IMR-90 (cell line): Measurements from ENCODE around the gene HLA-DOA. TPM values are rescaled to one million over a fixed set of nuclear protein-coding genes. Genes with fewer than 3 reads are reported as not detected.

Source experiments
- ATAC-seq: fragments of 200-7000 bp; cut with Tn5 transposase; 2 replicates; pipeline ENCODE4 v1.9.1; 2020; ENCODE audit warnings: low read depth, mild to moderate bottlenecking, moderate library complexity
- BruUV-seq: library from RNA; stranded (reverse); fragments of 400-500 nt; replicated peaks from 2 replicates; lab custom pipeline; 2021; lab: Mats Ljungman, UMichigan
- CTCF ChIA-PET: fragments of 300-600 bp; formaldehyde crosslinking; extraction: SDS; loops from one replicate; lab custom pipeline; 2021; ENCODE audit warnings: antibody characterized with exemption; lab: Yijun Ruan, JAX
- POLR2A ChIA-PET: fragments of 300-600 bp; sonication (Branson Sonifier 250); formaldehyde crosslinking; loops from one replicate; lab custom pipeline; 2022; ENCODE audit warnings: antibody characterized with exemption; ENCODE audit not compliant: unreplicated experiment; lab: Charles Lee
- DNase-seq: peaks from one replicate; pipeline ENCODE4 v3.0.0; 2013
- H2AFZ ChIP-seq: replicated peaks from 2 replicates; pipeline ENCODE3; 2013; ENCODE audit warnings: low read length, mild to moderate bottlenecking; ENCODE audit not compliant: poor library complexity
- H2AK5ac ChIP-seq: 2 replicates; pipeline ENCODE4 v1.6.1; 2013; ENCODE audit warnings: low read depth, low read length, inconsistent platforms
- H2AK9ac ChIP-seq: replicated peaks from 2 replicates; pipeline ENCODE3; 2013; ENCODE audit warnings: mild to moderate bottlenecking, low read depth, low read length, moderate library complexity; ENCODE audit not compliant: poor library complexity
- H2BK120ac ChIP-seq: 2 replicates; pipeline ENCODE4 v1.6.1; 2013; ENCODE audit warnings: low read depth, low read length, inconsistent platforms
- H2BK15ac ChIP-seq: 3 replicates; pipeline ENCODE4 v1.6.1; 2013; ENCODE audit warnings: low read depth, low read length, inconsistent platforms
- H2BK20ac ChIP-seq: 2 replicates; pipeline ENCODE4 v1.6.1; 2013; ENCODE audit warnings: low read depth, mild to moderate bottlenecking, inconsistent platforms, low read length, moderate library complexity
- H2BK5ac ChIP-seq: 2 replicates; pipeline ENCODE4 v1.6.1; 2013; ENCODE audit warnings: mild to moderate bottlenecking, low read depth, low read length, inconsistent platforms; ENCODE audit not compliant: poor library complexity, severe bottlenecking
- H3K14ac ChIP-seq: replicated peaks from 2 replicates; pipeline ENCODE4 v1.6.1; 2013; ENCODE audit warnings: low read depth, low read length, inconsistent platforms
- H3K18ac ChIP-seq: 2 replicates; pipeline ENCODE4 v1.6.1; 2013; ENCODE audit warnings: low read depth, low read length, control low read depth
- H3K23ac ChIP-seq: 2 replicates; pipeline ENCODE4 v1.6.1; 2013; ENCODE audit warnings: low read depth, low read length, inconsistent platforms
- H3K27ac ChIP-seq: 2 replicates; pipeline ENCODE4 v1.5.1; 2013; ENCODE audit warnings: mild to moderate bottlenecking, control low read depth, low read length; ENCODE audit not compliant: insufficient read depth
- H3K27me3 ChIP-seq: 2 replicates; pipeline ENCODE4 v1.6.1; 2013; ENCODE audit warnings: low read length; ENCODE audit not compliant: control insufficient read depth, insufficient read depth
- H3K36me3 ChIP-seq: 2 replicates; pipeline ENCODE4 v1.6.1; 2013; ENCODE audit warnings: low read length, mixed read lengths; ENCODE audit not compliant: control insufficient read depth, insufficient read depth
- H3K4ac ChIP-seq: 2 replicates; pipeline ENCODE4 v1.6.1; 2013; ENCODE audit warnings: low read depth, low read length, inconsistent platforms
- H3K4me1 ChIP-seq: 2 replicates; pipeline ENCODE4 v1.6.1; 2013; ENCODE audit warnings: low read length, mixed read lengths; ENCODE audit not compliant: control insufficient read depth, insufficient read depth
- H3K4me2 ChIP-seq: 2 replicates; pipeline ENCODE4 v1.6.1; 2013; ENCODE audit warnings: low read depth, mild to moderate bottlenecking, control low read depth, low read length, moderate library complexity
- H3K4me3 ChIP-seq: 2 replicates; pipeline ENCODE4 v1.5.1; 2013; ENCODE audit warnings: low read depth, mild to moderate bottlenecking, control low read depth, low read length, moderate library complexity; ENCODE audit not compliant: insufficient read depth
- H3K56ac ChIP-seq: 2 replicates; pipeline ENCODE4 v1.6.1; 2013; ENCODE audit warnings: low read length, inconsistent platforms; ENCODE audit not compliant: insufficient read depth; ENCODE audit errors: extremely low read depth
- H3K79me1 ChIP-seq, 2 experiments: 2 replicates each; pipeline ENCODE4 v1.6.1; 2013; ENCODE audit warnings: low read length in 2 of 2, inconsistent platforms in 1 of 2, low read depth in 1 of 2
- H3K9ac ChIP-seq: 2 replicates; pipeline ENCODE4 v1.6.1; 2013; ENCODE audit warnings: low read depth, low read length, control low read depth
- H3K9me1 ChIP-seq: 2 replicates; pipeline ENCODE4 v1.6.1; 2013; ENCODE audit warnings: low read length, inconsistent platforms; ENCODE audit not compliant: insufficient read depth
- H3K9me3 ChIP-seq: 2 replicates; pipeline ENCODE4 v1.6.1; 2013; ENCODE audit warnings: low read length; ENCODE audit not compliant: control insufficient read depth, insufficient read depth
- H4K20me1 ChIP-seq: 2 replicates; pipeline ENCODE4 v1.6.1; 2013; ENCODE audit warnings: low read length, inconsistent platforms; ENCODE audit not compliant: insufficient read depth
- H4K5ac ChIP-seq: 2 replicates; pipeline ENCODE4 v1.6.1; 2013; ENCODE audit warnings: mild to moderate bottlenecking, low read depth, low read length, control low read depth
- H4K8ac ChIP-seq, 2 experiments: 2 replicates each; pipeline ENCODE4 v1.6.1; 2013; ENCODE audit warnings: low read depth in 2 of 2, low read length in 2 of 2, control low read depth in 1 of 2, inconsistent platforms in 1 of 2
- H4K91ac ChIP-seq: 2 replicates; pipeline ENCODE4 v1.6.1; 2013; ENCODE audit warnings: low read depth, low read length, inconsistent platforms; ENCODE audit not compliant: insufficient read depth
- BHLHE40 ChIP-seq: fragments of 150-350 bp; IDR thresholded peaks from 2 replicates; pipeline ENCODE4 v1.6.1; 2016; ENCODE audit warnings: mild to moderate bottlenecking, low read depth, low read length
- CHD1 ChIP-seq: IDR thresholded peaks from 2 replicates; pipeline ENCODE4 v1.6.1; 2012; ENCODE audit warnings: low read depth, low read length, improper control_type of control experiment
- ELK1 ChIP-seq: fragments of 150-350 bp; IDR thresholded peaks from 2 replicates; pipeline ENCODE4 v1.6.1; 2016; ENCODE audit warnings: low read depth, mild to moderate bottlenecking, low read length, moderate library complexity, borderline replicate concordance
- FOS ChIP-seq: fragments of 150-350 bp; IDR thresholded peaks from 2 replicates; pipeline ENCODE4 v1.6.1; 2016; ENCODE audit warnings: low read depth, low read length
- MAFK ChIP-seq: IDR thresholded peaks from 2 replicates; pipeline ENCODE4 v1.6.1; 2012; ENCODE audit warnings: low read depth, low read length, improper control_type of control experiment
- MAZ ChIP-seq: IDR thresholded peaks from 2 replicates; pipeline ENCODE4 v1.6.1; 2012; ENCODE audit warnings: low read depth, mild to moderate bottlenecking, low read length, improper control_type of control experiment, moderate library complexity, borderline replicate concordance
- MXI1 ChIP-seq: IDR thresholded peaks from 2 replicates; pipeline ENCODE4 v1.6.1; 2012; ENCODE audit warnings: low read depth, mild to moderate bottlenecking, low read length, moderate library complexity, borderline replicate concordance
- NFE2L2 ChIP-seq: fragments of 150-350 bp; IDR thresholded peaks from 2 replicates; pipeline ENCODE4 v1.6.1; 2016; ENCODE audit warnings: low read depth, mild to moderate bottlenecking, low read length
- RAD21 ChIP-seq: IDR thresholded peaks from 2 replicates; pipeline ENCODE4 v1.6.1; 2012; ENCODE audit warnings: low read length, improper control_type of control experiment
- RCOR1 ChIP-seq: IDR thresholded peaks from 2 replicates; pipeline ENCODE4 v1.6.1; 2012; ENCODE audit warnings: mild to moderate bottlenecking, low read length, improper control_type of control experiment; ENCODE audit not compliant: insufficient replicate concordance
- RFX5 ChIP-seq: IDR thresholded peaks from 2 replicates; pipeline ENCODE4 v1.8.0; 2012; ENCODE audit warnings: low read depth, mild to moderate bottlenecking, low read length, moderate library complexity
- SMC3 ChIP-seq: fragments of 150-350 bp; IDR thresholded peaks from 2 replicates; pipeline ENCODE4 v1.6.1; 2016; ENCODE audit warnings: low read depth, mild to moderate bottlenecking, antibody characterized with exemption, low read length, moderate library complexity
- WGBS, 2 experiments: methylation state at CpG; one replicate each; pipeline versions ENCODE4 v1.1.5 to v1.1.7; 2013; ENCODE audit warnings: missing lambda C conversion rate in 2 of 2; ENCODE audit not compliant: insufficient read length in 1 of 2; ENCODE audit errors: extremely low coverage in 2 of 2; 5-methylcytosine and 5-hydroxymethylcytosine counted together
- dilution Hi-C: fragments of 300-500 bp; cut with HindIII; formaldehyde crosslinking; loops from one replicate; pipeline ENCODE4 v1.14.3; 2018; ENCODE audit warnings: low sequenced_read_pairs; ENCODE audit not compliant: unreplicated experiment
- in situ Hi-C: fragments of 300-500 bp; cut with MboI; formaldehyde crosslinking; loops from 3 replicates; pipeline ENCODE4 v1.14.3; 2019; ENCODE audit warnings: low sequenced_read_pairs, inconsistent platforms, mixed read lengths
- intact Hi-C: fragments of 100-400 bp; cut with micrococcal nuclease; formaldehyde crosslinking; loops from 2 replicates; pipeline ENCODE4 v1.10.0; 2022
- polyA plus RNA-seq, 3 experiments: library from polyadenylated mRNA; depleted of rRNA; stranded (reverse); fragments of >200 nt; gene quantifications; 2 replicates each; pipeline ENCODE4 v1.2.3, GENCODE V29; 2012; ENCODE audit warnings: low replicate concordance in 1 of 3
- total RNA-seq: library from RNA; depleted of rRNA; stranded (reverse); fragments of >200 nt; gene quantifications from 2 replicates; pipeline ENCODE4 v1.2.3, GENCODE V29; 2012
- TF ChIP-seq, protein P1 (sequence below): conservative IDR thresholded peaks from 2 replicates; pipeline ENCODE4 v1.5.1; 2012; ENCODE audit warnings: mild to moderate bottlenecking, low read depth, low read length, improper control_type of control experiment
- TF ChIP-seq, protein P2 (sequence below): fragments of 150-350 bp; IDR thresholded peaks from 2 replicates; pipeline ENCODE4 v1.6.1; 2017; ENCODE audit warnings: mild to moderate bottlenecking, antibody characterized with exemption, low read length, low read depth

HLA-DOA gene
- total and polyA plus RNA-seq, 2 of the 4 experiments (the other 2 are of a cell fraction): not detected

DNA sequence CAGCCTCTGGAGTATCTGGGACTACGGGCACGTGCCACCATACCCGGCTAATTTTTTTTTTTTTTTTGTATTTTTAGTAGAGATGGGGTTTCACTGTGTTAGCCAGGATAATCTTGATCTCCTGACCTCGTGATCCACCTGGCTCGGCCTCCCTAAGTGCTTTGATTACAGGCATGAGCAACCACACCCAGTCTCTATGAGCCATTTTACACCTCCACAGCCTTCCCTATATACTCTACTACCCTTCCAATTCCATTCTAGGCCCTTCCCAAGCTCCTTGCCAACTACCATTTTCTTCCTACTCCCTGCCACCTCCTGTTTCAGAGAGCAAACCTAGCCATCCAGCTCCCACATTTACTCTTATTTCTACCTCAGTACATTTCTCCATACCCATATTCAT lies 48.8 kb downstream of the HLA-DOA start:
- H3K4me1 ChIP-seq: no peaks in the 10 kb centered on the region
- no peak overlapping the region for H2BK20ac ChIP-seq
- no peak overlapping the region for H3K14ac ChIP-seq
- peaks cover 7 to 13% of the 10 kb centered on the region in 2 experiments; a peak in 3 of 4 replicates for H3K79me1 ChIP-seq
- no peak overlapping the region for H2BK15ac ChIP-seq
- DNase-seq (no peak), ATAC-seq (no peak)
- H3K27me3 ChIP-seq: no peaks in the 10 kb centered on the region
- no peak overlapping the region for H3K27ac ChIP-seq
- no peak overlapping the region for H4K5ac ChIP-seq
- dilution Hi-C loops: no loop called here
- no peaks in the 10 kb centered on the region for H4K20me1 ChIP-seq
- no peak overlapping the region for H3K9ac ChIP-seq
- H3K4ac ChIP-seq: no peak overlapping the region
- no peak overlapping the region for H2BK120ac ChIP-seq
- no peak overlapping the region for H3K56ac ChIP-seq
- H3K4me2 ChIP-seq: no peak overlapping the region
- no peaks in the 10 kb centered on the region for H3K36me3 ChIP-seq
- WGBS, 2 experiments: no CpG with 5 or more reads among the region's 5 CpGs
- H2BK5ac ChIP-seq: no peak overlapping the region
- POLR2A ChIA-PET: no interaction called here
- no TSS peak for BruUV-seq
- CTCF ChIA-PET: no interaction called here
- no peak for TF ChIP-seq MXI1
- TF ChIP-seq RCOR1: no peak
- TF ChIP-seq, protein P1, sequence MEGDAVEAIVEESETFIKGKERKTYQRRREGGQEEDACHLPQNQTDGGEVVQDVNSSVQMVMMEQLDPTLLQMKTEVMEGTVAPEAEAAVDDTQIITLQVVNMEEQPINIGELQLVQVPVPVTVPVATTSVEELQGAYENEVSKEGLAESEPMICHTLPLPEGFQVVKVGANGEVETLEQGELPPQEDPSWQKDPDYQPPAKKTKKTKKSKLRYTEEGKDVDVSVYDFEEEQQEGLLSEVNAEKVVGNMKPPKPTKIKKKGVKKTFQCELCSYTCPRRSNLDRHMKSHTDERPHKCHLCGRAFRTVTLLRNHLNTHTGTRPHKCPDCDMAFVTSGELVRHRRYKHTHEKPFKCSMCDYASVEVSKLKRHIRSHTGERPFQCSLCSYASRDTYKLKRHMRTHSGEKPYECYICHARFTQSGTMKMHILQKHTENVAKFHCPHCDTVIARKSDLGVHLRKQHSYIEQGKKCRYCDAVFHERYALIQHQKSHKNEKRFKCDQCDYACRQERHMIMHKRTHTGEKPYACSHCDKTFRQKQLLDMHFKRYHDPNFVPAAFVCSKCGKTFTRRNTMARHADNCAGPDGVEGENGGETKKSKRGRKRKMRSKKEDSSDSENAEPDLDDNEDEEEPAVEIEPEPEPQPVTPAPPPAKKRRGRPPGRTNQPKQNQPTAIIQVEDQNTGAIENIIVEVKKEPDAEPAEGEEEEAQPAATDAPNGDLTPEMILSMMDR: no peak
- TF ChIP-seq CHD1: no peak
- TF ChIP-seq, protein P2, sequence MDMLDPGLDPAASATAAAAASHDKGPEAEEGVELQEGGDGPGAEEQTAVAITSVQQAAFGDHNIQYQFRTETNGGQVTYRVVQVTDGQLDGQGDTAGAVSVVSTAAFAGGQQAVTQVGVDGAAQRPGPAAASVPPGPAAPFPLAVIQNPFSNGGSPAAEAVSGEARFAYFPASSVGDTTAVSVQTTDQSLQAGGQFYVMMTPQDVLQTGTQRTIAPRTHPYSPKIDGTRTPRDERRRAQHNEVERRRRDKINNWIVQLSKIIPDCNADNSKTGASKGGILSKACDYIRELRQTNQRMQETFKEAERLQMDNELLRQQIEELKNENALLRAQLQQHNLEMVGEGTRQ: no peak
- TF ChIP-seq MAFK: no peak
- no peak for TF ChIP-seq RAD21
- TF ChIP-seq MAZ: no peak
- no peak for TF ChIP-seq NFE2L2
- TF ChIP-seq RFX5: no peak
- no peak for TF ChIP-seq BHLHE40
- no peak for TF ChIP-seq SMC3
- no peak for TF ChIP-seq ELK1
- TF ChIP-seq FOS: no peak
- no peaks in the 10 kb centered on the region for H3K9me3 ChIP-seq
- intact Hi-C loops: no loop called here
- H4K91ac ChIP-seq: no peak overlapping the region
- no peak overlapping the region for H3K18ac ChIP-seq
- no peak overlapping the region for H4K8ac ChIP-seq
- in situ Hi-C loops: loop anchor here (25.0 kb wide), 1 partner anchor 773 kb away; the partner anchor contains the start of genes AGER, AGPAT1, GPSM3 and PBX2
- H3K9me1 ChIP-seq: no peaks in the 10 kb centered on the region
- H2AK5ac ChIP-seq: no peak overlapping the region
- no peak overlapping the region for H3K4me3 ChIP-seq
- H3K23ac ChIP-seq: no peak overlapping the region
- H2AK9ac ChIP-seq: no peak overlapping the region
- H2AFZ ChIP-seq: no peak overlapping the region
